ENCODE measurements around the gene ICA1L.

GRCh38 chr2:202749477-202749876, 122.1 kb downstream of the ICA1L start:
- TF ChIP-seq CTCF (IDR thresholded peaks at IDR 0.05; ENCODE audit: control extremely low read depth in 1 of 3, insufficient read depth in 1 of 3, low read depth in 1 of 3, low read length in 3 of 3) (no peak), RFX5 (IDR thresholded peaks at IDR 0.05; ENCODE audit: borderline replicate concordance, low read depth, low read length) (no peak), SIRT6 (IDR thresholded peaks at IDR 0.05; ENCODE audit: low read length) (no peak), SUZ12 (IDR thresholded peaks at IDR 0.05; ENCODE audit: low read length) (no peak), PHF8 (conservative IDR thresholded peaks at IDR 0.05; ENCODE audit: low read depth, low read length) (no peak), CHD2 (IDR thresholded peaks at IDR 0.05; ENCODE audit: low read length) (no peak), MAX (IDR thresholded peaks at IDR 0.05) (no peak), CREB1 (IDR thresholded peaks at IDR 0.05) (no peak), EP300 (IDR thresholded peaks at IDR 0.05; ENCODE audit: borderline replicate concordance in 1 of 2, low read depth in 2 of 2, low read length in 2 of 2) (no peak), RAD21 (IDR thresholded peaks at IDR 0.05 in 1 of 2, conservative IDR thresholded peaks at IDR 0.05 in 1 of 2; ENCODE audit: low read depth in 2 of 2, low read length in 2 of 2) (no peak)
